HUDEP-2 (cell line): ENCODE data around the gene COL8A1.
A peak's percentile ranks its signal among the peaks of the same experiment; 100 is the strongest.

Experiments used
- DNase-seq, 76 experiments: peaks; one replicate each; lab custom pipeline; 2025; ENCODE audit not compliant: unreplicated experiment in 76 of 76; lab: John Stamatoyannopoulos, UW

COL8A1 gene

DNA sequence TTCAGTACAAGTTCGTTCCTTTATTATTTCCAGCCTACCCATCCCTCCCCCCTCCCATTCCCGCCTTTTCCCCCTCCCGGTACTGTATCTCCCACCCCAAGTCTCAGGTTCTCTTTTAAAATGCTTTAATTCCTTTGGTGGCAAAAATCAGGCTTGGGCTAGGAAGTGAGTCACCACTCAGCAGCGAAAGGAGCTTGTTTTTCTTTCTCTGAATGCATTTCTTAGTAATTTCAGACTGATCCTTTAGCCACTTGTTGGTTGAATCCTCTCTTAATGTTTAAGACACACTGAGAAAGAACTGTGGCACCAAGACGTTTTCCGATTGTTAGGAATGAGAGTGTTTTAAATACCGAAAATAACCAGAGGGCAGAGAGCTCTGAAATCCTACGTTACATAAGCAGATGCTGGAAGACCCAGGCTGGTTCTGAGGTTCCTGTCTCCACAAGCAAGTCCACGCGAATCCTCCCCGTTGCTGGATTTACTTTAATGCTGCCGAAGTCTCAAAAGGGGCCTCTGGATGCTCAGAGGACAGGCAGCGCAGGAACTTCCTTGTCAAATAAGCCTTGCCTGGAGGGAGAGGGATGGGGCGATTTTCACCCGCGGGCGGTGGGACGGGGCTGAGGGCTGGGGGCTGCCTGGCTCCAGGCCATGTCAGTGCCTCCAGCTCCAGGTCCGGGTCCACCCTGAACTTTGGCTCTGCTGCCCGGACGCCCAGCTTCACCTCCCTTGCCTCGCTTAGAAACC lies 854 bp upstream of the COL8A1 start:
- DNase-seq, result no peak

DNA sequence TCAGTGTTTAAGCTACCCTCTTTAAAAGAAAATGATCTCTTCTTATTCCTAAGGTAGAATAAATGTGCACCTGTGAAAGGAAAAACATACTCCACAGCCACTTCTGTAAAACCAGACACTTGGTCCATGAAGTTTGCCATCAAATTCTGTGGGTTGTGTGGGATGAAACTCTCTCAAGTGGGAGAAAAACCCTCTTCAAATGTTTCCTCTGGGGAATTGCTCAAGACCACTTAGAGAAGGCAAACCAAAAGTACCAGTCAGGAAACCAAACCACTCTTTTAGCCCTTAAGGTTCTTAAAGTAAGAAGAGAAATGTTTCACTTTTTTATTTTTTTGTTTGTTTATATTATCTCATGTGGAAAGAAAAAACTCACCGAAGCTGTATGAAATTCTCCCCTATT lies 1.2 kb downstream of the COL8A1 start:
- DNase-seq, result no peak

DNA sequence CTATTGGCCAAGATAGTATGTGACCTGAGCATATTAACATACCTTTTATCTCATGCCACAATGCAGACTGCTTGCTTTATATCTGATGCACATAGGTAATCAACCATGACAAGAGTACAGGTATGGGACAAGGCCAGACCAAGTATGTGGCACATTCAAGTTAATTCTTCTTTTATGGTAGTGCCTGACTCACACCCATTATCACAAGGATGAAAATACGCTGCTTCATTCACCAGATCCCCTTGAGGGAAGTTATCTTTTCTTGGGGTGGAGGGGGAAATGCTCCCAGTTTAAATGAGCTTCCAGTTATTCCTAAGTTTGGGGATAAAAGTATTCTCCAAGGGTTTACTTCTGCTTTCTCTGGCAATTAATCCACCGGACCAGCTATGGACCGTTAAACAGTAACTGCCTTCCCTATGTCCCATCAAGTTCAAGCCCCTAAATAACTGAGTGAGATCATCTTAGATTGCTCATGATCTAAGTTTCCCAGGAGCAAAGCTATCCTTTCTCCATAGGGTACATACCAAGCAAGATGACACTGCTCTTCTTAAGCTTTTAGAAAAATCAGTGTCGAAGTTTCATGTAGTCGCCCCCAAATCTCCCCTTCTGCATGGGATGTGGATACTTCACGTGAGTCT lies 1.9 kb downstream of the COL8A1 start:
- DNase-seq, result no peak

DNA sequence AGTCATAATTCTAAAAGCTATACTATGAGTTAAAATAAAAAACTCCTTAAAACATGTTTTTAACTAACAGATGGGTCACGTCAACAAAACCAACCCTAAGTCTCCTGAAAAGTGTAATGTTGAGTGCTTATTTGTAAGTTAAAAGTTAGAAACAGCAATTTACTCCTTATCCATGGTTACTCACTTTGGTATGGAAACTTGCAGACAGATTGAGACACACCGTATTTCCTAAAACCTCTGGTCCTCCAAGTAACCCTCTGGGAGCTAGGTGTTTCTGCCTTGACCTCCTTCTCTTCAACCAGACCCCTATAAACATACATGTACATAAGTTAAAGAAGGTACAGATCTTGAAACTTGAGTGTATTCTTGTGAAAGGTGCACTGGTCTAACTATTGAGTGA lies 3.1 kb downstream of the COL8A1 start:
- no peak for DNase-seq

DNA sequence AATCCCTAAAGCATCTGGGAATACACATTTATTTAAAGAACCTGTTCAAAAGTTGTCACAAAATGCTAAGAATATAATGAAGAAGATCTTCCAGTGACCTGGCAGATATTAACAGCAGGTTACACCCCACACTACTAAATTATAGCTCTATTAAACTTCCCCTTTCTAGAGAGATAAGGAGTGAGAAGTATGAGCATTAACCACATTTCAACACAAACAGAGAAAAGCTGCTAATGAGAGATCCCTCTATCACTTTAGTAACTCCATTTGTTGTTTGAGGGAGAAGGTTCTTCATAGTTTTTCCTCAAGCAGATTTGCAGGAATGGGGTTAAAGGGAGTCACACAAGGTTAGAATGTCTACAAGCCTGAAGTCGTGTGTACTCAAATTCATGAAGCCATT lies 3.6 kb downstream of the COL8A1 start:
- no peak for DNase-seq

DNA sequence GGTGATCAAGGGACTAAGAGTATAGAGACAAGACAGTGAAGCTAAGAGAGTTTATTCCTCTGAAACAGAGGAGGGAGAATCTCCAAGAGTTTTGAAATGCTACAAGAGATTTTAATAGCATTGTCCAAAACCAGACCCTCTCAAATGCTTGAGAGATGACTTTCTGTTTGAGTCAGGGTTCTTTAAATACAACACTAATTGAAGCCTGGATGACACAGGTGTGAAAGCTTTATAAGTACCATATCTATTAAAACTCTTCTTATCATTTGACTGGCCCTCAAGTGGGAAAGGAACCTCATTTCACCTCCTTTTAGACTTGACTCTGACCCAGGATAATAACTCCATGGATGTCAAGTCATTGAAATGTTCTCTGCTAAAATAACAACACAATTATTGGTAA lies 5.6 kb downstream of the COL8A1 start:
- DNase-seq, result no peak

DNA sequence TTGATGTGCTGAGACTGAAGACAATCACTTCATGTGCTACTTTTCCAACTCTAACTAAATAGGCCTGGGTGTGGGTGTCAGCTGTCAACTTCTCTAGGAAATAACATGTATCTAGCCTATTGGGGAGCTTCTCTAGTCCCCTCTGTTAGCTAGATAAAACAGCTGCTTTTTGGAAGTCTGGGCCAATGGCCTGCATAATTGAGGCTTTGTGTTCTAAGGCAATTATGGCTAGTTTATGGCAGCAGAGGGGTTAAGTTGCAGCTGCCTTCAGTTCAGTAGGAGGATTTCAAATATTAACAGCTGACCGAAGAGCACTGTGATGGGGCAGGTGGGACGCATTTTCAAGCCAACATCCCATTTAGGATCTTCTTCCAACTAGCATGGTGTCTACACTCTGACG lies 6.4 kb downstream of the COL8A1 start:
- DNase-seq, result no peak

DNA sequence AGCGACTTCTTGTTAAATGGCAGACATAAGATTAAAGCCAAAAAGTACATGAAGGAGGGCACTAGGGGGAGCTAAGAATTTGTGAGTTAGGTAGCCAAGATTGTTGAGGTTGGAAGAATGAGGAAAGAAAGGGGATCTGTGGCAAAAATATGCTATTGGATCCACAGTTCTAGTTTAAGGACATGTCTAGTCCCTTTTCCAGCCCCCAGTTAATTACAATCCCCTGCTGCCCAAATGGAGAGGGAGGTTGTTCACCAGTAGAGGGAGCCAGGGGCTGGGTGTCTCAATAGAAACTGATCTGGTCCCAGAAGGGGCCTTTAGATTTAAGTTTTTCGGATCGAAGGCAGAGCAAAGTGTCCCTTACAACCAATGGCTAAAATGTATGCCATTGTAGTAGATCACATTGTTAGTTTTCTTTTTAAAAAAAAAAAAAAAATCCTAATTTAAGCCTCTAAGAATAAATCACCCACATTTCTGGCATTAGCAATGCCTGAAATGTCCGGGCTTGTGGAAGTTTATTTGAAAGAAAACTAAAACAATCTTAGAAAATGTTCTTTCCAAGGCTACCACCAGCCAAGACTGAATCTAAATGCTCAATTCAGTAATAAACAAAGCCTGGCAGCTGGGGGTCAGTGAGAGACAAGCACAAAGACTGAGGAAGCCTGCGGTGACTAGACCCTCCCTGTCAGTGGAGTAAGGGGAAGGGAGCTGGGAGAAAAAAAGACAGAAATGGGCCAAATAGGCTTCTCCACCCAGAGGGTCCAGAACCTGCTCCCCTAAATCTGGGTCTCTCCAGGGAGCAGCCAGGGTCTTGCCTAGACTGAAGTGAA lies 7.1 kb downstream of the COL8A1 start:
- peak in 13 of 76 experiments; percentile 1 to 22 (median 6) for DNase-seq

DNA sequence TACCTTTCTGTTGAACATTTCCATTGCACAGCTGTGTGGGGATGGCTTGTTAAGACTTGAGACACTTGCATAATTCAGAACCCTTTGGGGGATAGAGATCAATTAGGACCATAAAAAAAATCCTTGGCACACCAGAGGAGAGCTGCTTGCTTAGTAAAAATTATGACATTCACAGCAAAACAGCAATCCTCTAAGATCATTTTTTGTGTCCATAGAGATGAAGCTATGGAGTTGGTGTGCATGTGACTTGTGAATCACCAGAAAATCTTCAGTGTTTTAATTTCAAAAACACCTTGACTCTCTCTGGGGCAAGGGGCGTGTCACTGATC lies 7.7 kb downstream of the COL8A1 start:
- DNase-seq, result no peak

DNA sequence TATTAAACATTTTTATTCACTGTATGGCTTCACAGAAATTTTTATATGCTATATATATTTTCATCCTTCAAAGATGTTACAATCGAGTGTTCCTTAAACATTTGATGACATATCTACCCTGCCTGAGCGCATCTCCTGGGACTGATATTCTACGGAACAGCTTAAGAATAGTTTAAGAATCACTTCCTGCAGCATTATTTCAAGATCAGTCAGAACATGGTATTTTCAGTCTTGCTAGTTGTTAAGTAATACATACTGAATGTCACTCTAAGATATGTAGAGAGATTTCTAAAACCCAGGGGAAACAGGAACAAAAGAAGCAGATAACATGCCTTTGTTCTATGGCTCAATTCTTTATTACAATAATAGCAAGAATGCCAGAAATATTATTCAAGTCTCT lies 8.7 kb downstream of the COL8A1 start:
- no peak for DNase-seq

DNA sequence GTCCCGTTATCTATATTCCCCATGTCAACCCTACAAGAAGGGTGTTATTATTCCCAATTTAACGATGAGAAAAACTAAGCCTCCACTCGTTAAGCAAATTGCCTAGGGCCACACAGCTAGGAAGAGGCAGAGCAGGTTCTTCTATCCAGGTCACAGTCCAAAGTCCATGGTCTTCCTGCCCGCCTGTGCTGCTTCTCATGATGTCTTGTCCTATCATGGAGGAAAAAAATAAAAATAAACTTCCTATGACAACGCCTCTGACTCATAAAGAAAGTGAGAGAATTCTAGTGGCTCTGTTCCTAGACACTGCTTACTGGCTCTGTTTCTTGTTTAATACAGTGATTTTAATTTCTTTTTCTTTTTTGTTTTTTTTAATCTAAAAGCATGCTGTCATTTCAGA lies 9.7 kb downstream of the COL8A1 start:
- DNase-seq, result peak in 1 of 76 experiments; percentile 17

DNA sequence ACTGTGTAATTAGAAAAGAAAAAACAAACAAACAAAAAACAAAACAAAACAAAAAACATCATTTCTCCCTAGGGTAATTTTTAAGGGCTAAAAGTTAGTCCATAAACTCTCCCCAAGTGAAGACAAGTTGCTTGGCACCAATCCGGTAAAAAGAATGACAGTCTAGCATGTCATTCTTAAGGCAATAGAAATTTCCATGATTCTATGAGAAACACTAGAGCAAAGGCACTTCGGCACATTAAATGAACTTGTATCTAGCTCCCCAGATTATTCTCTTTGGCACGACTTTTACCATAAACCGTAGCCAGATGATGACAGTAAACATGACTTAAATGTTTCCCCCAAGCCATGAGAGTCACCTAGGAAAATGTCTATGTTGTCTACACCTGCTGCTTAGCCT lies 10.1 kb downstream of the COL8A1 start:
- no peak for DNase-seq

DNA sequence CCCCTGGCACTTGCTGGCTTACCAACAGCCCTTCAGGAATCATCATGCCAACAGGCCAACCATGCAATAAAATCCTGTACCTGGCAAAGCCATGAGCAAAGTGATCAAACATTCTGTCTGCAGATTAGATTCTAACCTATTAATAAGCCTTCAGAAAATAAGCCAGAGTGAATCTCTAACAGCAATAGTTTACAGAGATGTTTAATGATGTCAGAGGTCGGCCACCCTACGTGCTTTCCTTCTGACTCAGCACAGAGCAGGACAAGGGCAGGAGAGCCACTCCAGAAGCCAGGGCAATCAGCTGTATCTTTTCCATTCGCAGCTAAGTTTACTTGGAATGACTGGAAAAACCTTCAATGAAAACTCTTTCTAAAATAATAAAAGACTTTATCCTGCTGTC lies 13.1 kb downstream of the COL8A1 start:
- no peak for DNase-seq

DNA sequence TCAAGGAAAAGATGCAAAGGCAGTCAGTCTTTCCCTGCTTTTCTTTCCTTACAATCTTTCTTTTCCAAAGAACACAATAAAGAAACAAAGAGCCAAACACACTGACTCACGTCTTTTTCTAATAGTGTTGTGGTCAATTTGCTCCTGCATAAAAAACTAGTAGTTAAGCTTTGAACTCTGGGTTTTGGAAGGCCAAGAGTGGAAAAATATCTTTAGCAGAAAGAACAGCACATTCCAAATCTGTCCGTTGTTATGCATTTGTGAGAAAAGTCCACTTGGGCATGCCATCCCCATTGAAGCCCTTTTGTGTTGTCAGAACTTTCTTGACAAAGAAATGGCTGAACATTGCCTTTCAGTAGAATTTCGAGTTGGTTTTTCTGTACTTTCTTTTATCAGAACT lies 18.2 kb downstream of the COL8A1 start:
- no peak for DNase-seq

DNA sequence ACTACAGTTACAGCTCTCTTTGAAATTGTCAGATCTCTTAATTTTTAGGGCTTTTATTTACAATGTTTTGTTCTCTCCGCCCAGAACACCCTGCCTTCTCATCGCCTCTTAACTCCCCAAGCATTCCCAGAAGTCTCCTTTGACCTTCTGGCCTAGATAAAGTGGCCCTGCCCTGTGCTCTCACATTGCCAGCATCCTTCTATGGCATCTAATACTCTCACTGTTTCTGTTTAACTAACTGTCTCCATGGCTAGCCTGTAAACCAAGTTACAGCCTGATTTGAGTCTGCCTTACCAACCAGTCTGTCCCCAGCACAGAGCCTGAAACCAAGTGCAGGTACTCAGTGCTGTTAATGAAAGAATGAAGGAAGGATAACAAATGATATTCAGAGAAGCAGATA lies 19.9 kb downstream of the COL8A1 start:
- DNase-seq, result no peak

DNA sequence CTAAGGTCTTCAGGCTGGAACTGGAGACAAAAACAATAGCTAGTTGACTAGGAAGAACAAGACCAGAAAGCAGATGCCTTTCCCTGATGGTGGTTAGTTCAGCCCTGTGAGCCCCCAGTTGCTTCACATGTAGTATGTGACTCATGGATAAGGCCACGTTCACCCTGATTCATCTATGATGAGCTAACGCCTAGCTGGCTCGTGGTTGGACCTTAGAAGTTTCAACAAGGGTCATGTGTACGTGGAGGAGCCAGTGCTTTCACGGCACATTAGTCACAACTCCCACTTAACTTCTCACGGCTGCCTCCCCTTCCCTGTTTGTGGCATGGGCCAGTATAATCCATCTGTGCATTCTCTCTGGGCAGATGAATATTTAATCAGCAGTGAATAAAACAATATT lies 20.6 kb downstream of the COL8A1 start:
- DNase-seq, result peak in 1 of 76 experiments; percentile 14

DNA sequence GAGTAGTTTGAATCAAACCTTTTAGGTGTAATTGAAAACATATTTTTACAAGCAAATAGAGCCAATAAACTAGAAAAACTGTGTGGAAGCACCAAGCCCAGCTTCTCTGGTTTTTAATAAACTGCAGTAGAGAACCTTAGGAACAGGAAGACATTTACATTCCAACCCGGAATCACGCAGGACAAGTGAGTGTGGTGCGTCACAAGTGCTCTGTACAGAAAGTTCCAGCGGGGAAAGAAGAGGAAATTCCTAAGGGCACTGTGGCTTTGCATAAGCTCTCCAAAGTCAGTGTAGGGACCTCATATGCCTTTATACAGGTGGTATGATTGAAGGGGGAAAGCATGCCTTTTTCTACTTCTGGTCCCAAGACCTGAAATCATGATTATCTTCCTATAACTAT lies 21.6 kb downstream of the COL8A1 start:
- no peak for DNase-seq

DNA sequence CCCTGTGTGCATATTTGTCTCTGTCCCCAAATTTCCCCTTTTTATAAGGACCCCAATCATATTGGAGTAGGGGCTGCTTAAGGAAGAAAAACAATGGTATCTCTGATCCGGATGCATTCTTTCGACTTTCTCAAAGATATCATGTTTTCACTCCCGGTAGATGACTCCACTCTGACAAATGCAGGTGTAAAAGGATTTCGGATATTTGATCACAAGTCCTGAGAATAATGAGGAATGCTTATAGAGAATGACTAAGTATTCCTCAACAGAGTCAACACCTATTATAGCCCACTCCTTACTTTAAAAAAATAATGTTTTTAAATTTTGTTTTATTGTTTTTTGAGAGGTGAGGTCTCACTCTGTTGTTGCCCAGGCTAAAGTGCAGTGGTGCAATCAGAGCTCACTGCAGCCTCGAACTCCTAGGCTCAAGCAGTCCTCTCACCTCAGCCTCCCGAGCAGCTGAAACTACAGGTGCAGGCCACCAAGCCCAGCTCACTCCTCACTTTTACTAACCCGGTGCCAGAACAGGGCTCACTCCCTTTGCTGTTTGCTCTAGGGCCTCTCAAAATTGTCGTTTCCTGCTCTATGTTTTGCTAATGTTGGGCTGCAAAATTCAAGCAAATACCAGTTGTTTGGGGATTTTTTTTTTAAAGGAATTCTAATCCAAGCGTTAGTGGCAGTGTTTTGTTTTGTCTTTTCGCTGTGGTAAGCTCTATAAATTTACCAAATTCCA lies 24.6 kb downstream of the COL8A1 start:
- DNase-seq, result no peak

DNA sequence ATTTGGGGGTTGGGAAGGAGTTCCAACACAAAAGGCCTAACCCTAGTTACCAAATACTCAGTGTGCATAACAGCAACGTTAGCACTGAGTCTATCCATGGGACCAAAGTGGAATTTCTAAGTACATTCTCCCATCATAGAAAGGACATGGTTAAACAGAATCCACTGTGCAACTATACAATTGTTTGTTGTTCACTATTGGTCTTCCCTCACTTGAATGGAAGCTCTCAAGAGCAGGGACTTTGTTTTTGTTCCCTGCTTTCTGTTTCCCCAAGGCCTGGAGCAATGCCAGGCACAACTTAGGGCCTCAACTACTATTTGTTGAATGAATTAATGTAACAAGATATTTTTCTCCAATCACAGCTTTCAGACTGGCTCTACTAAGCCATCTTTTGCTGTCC lies 25.6 kb downstream of the COL8A1 start:
- no peak for DNase-seq

DNA sequence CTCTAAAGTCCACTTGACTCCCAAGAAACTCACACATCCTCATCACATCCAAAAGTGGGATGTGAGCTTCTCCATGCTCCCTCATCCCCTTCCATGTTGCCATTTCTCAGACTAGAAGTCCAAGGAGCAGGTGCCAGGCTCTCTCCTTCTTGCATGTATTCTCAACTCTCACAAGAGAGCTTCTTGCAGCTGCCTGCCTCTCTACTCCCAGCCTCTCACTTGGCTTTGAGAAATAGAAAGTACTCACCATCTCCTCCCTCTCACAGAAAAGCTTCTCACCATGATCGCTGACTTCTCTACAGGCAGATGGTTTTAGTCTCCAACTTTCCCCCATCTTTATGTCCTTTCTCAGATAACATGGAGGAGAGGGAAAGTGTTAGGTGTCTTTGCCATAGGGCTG lies 26.6 kb downstream of the COL8A1 start:
- no peak for DNase-seq

DNA sequence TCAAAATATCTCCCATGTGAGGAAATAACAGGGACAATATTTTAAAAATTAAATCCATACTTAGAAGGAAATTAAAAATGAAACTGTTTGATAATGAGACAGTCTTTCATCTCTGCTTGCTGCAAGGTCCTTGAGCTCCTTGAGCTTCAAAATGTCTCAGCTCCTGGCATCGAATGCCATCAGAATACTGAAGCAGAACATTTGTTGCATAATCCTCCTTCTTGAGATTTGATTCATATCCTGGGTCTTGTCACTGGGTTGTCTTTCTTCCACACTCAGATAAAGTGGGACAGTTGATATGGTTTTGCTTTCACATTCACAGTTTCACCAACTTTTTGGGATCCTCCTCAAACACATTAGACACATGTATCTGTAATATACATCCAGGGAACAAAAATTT lies 27.8 kb downstream of the COL8A1 start:
- no peak for DNase-seq
